Heart right ventricle (tissue), 16 donors: ENCODE measurements around the gene RHEB. TPM values are rescaled to one million over a fixed set of nuclear protein-coding genes. Genes with fewer than 3 reads are reported as not detected.

Experiments used
- ATAC-seq, 8 donors: fragments of 200-7000 bp; cut with Tn5 transposase; one replicate each; pipeline ENCODE4 v1.9.1; 2020; ENCODE audit warnings: mild to moderate bottlenecking in 8 of 8, moderate library complexity in 8 of 8, moderate number of reproducible peaks in 1 of 8
- DNase-seq, 2 donors: peaks; one replicate each; pipeline ENCODE4 v3.0.0-alpha.2; 2020
- H3K27ac ChIP-seq, 10 donors: fragments of 200-600 bp; sonication (generic) in 2 of 10; one replicate each; pipeline versions ENCODE4 v1.5.0 to v1.8.0; 2020 to 2022; ENCODE audit warnings: mild to moderate bottlenecking in 3 of 10
- H3K27me3 ChIP-seq, 7 donors: fragments of 200-600 bp; one replicate each; pipeline ENCODE4 v1.8.0; 2021 to 2022; ENCODE audit warnings: mild to moderate bottlenecking in 2 of 7
- H3K36me3 ChIP-seq, 9 donors: fragments of 200-600 bp; sonication (generic) in 1 of 9; one replicate each; pipeline versions ENCODE4 v1.5.0 to v1.8.0; 2020 to 2022; ENCODE audit warnings: mild to moderate bottlenecking in 2 of 9
- H3K4me1 ChIP-seq, 9 donors: fragments of 200-600 bp; sonication (generic) in 1 of 9; one replicate each; pipeline versions ENCODE4 v1.5.0 to v1.8.0; 2020 to 2022; ENCODE audit warnings: mild to moderate bottlenecking in 4 of 9
- H3K4me3 ChIP-seq, 10 donors: fragments of 200-600 bp; sonication (generic) in 2 of 10; one replicate each; pipeline versions ENCODE4 v1.5.0 to v1.8.0; 2020 to 2022; ENCODE audit warnings: mild to moderate bottlenecking in 7 of 10, moderate library complexity in 2 of 10
- H3K9me3 ChIP-seq, 11 donors: fragments of 200-600 bp in 10 of 11; sonication (generic) in 2 of 11; one replicate each; pipeline versions ENCODE4 v1.5.0 to v1.8.0; 2013 to 2022; ENCODE audit warnings: mild to moderate bottlenecking in 2 of 11, control low read depth in 1 of 11, moderate library complexity in 1 of 11
- CTCF ChIP-seq, 9 donors: fragments of 200-600 bp; sonication (generic) in 2 of 9; IDR thresholded peaks; one replicate each; pipeline versions ENCODE4 v1.5.0 to v1.8.0; 2021 to 2022; ENCODE audit warnings: antibody characterized with exemption in 9 of 9, mild to moderate bottlenecking in 5 of 9, moderate library complexity in 1 of 9
- WGBS, 2 donors: extraction: QIAGEN DNeasy Blood & Tissue Kit; methylation state at CpG; one replicate each; pipeline ENCODE4 v1.1.7; 2013; ENCODE audit warnings: inconsistent platforms in 1 of 2; 5-methylcytosine and 5-hydroxymethylcytosine counted together
- intact Hi-C, 10 donors: fragments of 100-400 bp; cut with DNase I; formaldehyde crosslinking; loops; one replicate each; pipeline versions ENCODE4 v1.11.1 to v1.14.2; 2022
- polyA plus RNA-seq, 2 donors: library from polyadenylated mRNA; stranded (reverse); fragments of 200-250 nt; gene quantifications; one replicate each; pipeline ENCODE4 v1.2.3, GENCODE V29; 2013
- total RNA-seq, 10 donors: library from RNA; stranded (reverse); fragmentation: NEBNext Ultra II Directional in 3 of 10; extraction: Animal tissue kit (Norgen Biotek cat#: 25700) in 3 of 10; gene quantifications; one replicate each; pipeline versions ENCODE4 v1.2.1 to v1.2.4, GENCODE V29; 2021 to 2023
- donor health status: Arrhythmogenic right ventricular cardiomyopathy.
- donor health status: ischemic (EF 13 %, LVEDD 7.1; RV severe dilation, severe dysfunction).
- donor health status: healthy with polysubstance abuse.
- donor health status: DM: no; HTN: yes; CAD: no.
- donor health status: DM: no; HTN: no; CAD: no.
- donor health status: ischemic (EF 25% LVEDD 6.9; RV normal size, moderate dysfunction).
- donor health status: ischemic (EF 25% LVEDD 5.7; RV mildly dilated, moderate dysfunction).
- donor health status: healthy.
- donor health status: DM: yes; HTN: yes; CAD: no.
- donor health status: Ischemic cardiomyopathy.
- donor health status: ischemic (EF 35%, LVEDD 5.7; RV mildly dilated, moderate dysfunction).
- donor health status: nonischemic (EF 11% LVEDD 7.7; RV severe dilation, severe dysfunction).
- donor health status: DM: yes; HTN: yes; CAD: no.
- donor health status: PGD.
- donor health status: ischemic (EF 29% LVEDD 5.4; RV normal size, mild dysfunction).
- donor health status: nonischemic (EF 23%, LVEDD 6.1; RV moderate dilation, normal function).

The RHEB gene
- total and polyA plus RNA-seq, 12 donors, result 56.0 to 174 (median 104) TPM

- ATAC-seq, result no peak
- Histone ChIP-seq H3K27ac (no peak overlapping the region), H3K4me3 (no peak overlapping the region), H3K36me3 (no peaks in the 10 kb centered on the region), H3K4me1 (peaks cover 0 to 18% (median 9%) of the 10 kb centered on the region in 9 donors), H3K9me3 (peaks cover 0 to 28% (median 0%) of the 10 kb centered on the region in 11 donors), H3K27me3 (peaks cover 0 to 24% (median 0%) of the 10 kb centered on the region in 7 donors)
- WGBS, 2 donors, result 75 to 80% methylated on average over 7 of the region's 7 CpGs
- intact Hi-C loops, result no loop called here
- DNase-seq, result no peak
- no peak for TF ChIP-seq CTCF (IDR thresholded peaks at IDR 0.05)
Measured at GRCh38 chr7:151423226-151423625, 96.5 kb downstream of the RHEB start.

GRCh38 chr7:151422212-151422611, 97.5 kb downstream of the RHEB start:
- H3K4me1 ChIP-seq, result peaks cover 0 to 17% (median 9%) of the 10 kb centered on the region in 9 donors
- H3K27ac ChIP-seq, result no peak overlapping the region
- H3K36me3 ChIP-seq, result no peaks in the 10 kb centered on the region
- ATAC-seq (no peak), DNase-seq (no peak)
- 78 to 84% methylated on average over 5 of the region's 5 CpGs for WGBS, 2 donors
- intact Hi-C loops, result no loop called here
- no peak for TF ChIP-seq CTCF (IDR thresholded peaks at IDR 0.05)
- peaks cover 0 to 28% (median 0%) of the 10 kb centered on the region in 11 donors for H3K9me3 ChIP-seq
- no peak overlapping the region for H3K4me3 ChIP-seq
- peaks cover 0 to 14% (median 0%) of the 10 kb centered on the region in 7 donors for H3K27me3 ChIP-seq

GRCh38 chr7:151420144-151420543, 99.6 kb downstream of the RHEB start:
- no peak for TF ChIP-seq CTCF (IDR thresholded peaks at IDR 0.05)
- Histone ChIP-seq H3K36me3 (no peaks in the 10 kb centered on the region), H3K27ac (no peak overlapping the region), H3K9me3 (peaks cover 0 to 28% (median 0%) of the 10 kb centered on the region in 11 donors), H3K4me3 (no peak overlapping the region), H3K4me1 (peaks cover 0 to 25% (median 0%) of the 10 kb centered on the region in 9 donors), H3K27me3 (peaks cover 0 to 8% (median 0%) of the 10 kb centered on the region in 7 donors)
- no peak for DNase-seq
- 64 to 67% methylated on average over 5 of the region's 5 CpGs for WGBS, 2 donors
- intact Hi-C loops, result no loop called here
- no peak for ATAC-seq

GRCh38 chr7:151416941-151417315, 102.8 kb downstream of the RHEB start:
- H3K27ac ChIP-seq, result peak overlapping the region in 1 of 10 donors; percentile 20
- H3K27me3 ChIP-seq, result peaks cover 0 to 33% (median 14%) of the 10 kb centered on the region in 7 donors
- peaks cover 0 to 25% (median 0%) of the 10 kb centered on the region in 9 donors for H3K4me1 ChIP-seq
- H3K9me3 ChIP-seq, result peaks cover 0 to 23% (median 0%) of the 10 kb centered on the region in 11 donors
- ATAC-seq (peak in 2 of 8 donors; percentile 44 to 46), DNase-seq (no peak)
- no peaks in the 10 kb centered on the region for H3K36me3 ChIP-seq
- no peak overlapping the region for H3K4me3 ChIP-seq
- intact Hi-C loops, result no loop called here
- 33 to 48% methylated on average over 11 of the region's 11 CpGs for WGBS, 2 donors
- TF ChIP-seq CTCF (IDR thresholded peaks at IDR 0.05), result no peak
